DND-41 (cell line): ENCODE data around the gene SLC30A7.
A peak's percentile ranks its signal among the peaks of the same experiment; 100 is the strongest.

Experiments
- ATAC-seq: fragments of 200-7000 bp; cut with Tn5 transposase; 3 replicates; pipeline ENCODE4 v1.9.1; 2021; ENCODE audit warnings: low read depth; ENCODE audit not compliant: insufficient read depth
- DNase-seq: peaks from one replicate; pipeline ENCODE4 v3.0.0-alpha.2; 2020
- H2AFZ ChIP-seq: 2 replicates; pipeline ENCODE4 v1.6.0; 2012; ENCODE audit warnings: low read depth, low read length
- H3K27ac ChIP-seq: 2 replicates; pipeline ENCODE4 v1.5.1; 2012; ENCODE audit warnings: low read length, inconsistent platforms
- H3K27me3 ChIP-seq: fragments of 200-600 bp; sonication (generic); 2 replicates; pipeline ENCODE4 v1.6.0; 2012; ENCODE audit warnings: low read length, mild to moderate bottlenecking, inconsistent platforms; ENCODE audit not compliant: insufficient read depth, poor library complexity
- H3K36me3 ChIP-seq: 2 replicates; pipeline ENCODE4 v1.5.1; 2012; ENCODE audit warnings: low read length, inconsistent platforms; ENCODE audit not compliant: insufficient read depth
- H3K4me1 ChIP-seq: 2 replicates; pipeline ENCODE4 v1.5.1; 2012; ENCODE audit warnings: mild to moderate bottlenecking, low read length; ENCODE audit not compliant: insufficient read depth
- H3K4me2 ChIP-seq: 2 replicates; pipeline ENCODE4 v1.6.0; 2012; ENCODE audit warnings: mild to moderate bottlenecking, moderate library complexity, low read length, inconsistent platforms; ENCODE audit not compliant: insufficient read depth
- H3K4me3 ChIP-seq, 2 experiments: fragments of 200-600 bp in 1 of 2; shearing (Covaris generic) in 1 of 2; 2 replicates each; pipeline ENCODE4 v1.5.1; 2012 to 2016; ENCODE audit warnings: inconsistent platforms in 2 of 2, low read length in 2 of 2, mild to moderate bottlenecking in 2 of 2, low read depth in 1 of 2, moderate library complexity in 1 of 2
- H3K79me2 ChIP-seq: 2 replicates; pipeline ENCODE4 v1.6.0; 2012; ENCODE audit warnings: low read length, inconsistent platforms; ENCODE audit not compliant: insufficient read depth
- H3K9ac ChIP-seq: 2 replicates; pipeline ENCODE4 v1.6.0; 2012; ENCODE audit warnings: low read depth, mild to moderate bottlenecking, inconsistent platforms, low read length, moderate library complexity
- H3K9me3 ChIP-seq: 2 replicates; pipeline ENCODE4 v1.5.1; 2012; ENCODE audit warnings: low read length, moderate library complexity, mild to moderate bottlenecking, inconsistent platforms; ENCODE audit not compliant: insufficient read depth, severe bottlenecking
- H4K20me1 ChIP-seq: 2 replicates; pipeline ENCODE4 v1.6.0; 2012; ENCODE audit warnings: low read length; ENCODE audit not compliant: insufficient read depth
- CTCF ChIP-seq: IDR thresholded peaks from 2 replicates; pipeline ENCODE4 v1.5.1; 2012; ENCODE audit warnings: borderline replicate concordance, low read length, moderate library complexity, mild to moderate bottlenecking; ENCODE audit not compliant: poor library complexity, severe bottlenecking; ENCODE audit errors: extremely low read depth
- EZH2 ChIP-seq: IDR thresholded peaks from 3 replicates; pipeline ENCODE4 v1.6.1; 2012; ENCODE audit warnings: borderline replicate concordance, low read depth, mild to moderate bottlenecking, moderate library complexity, low read length, inconsistent platforms; ENCODE audit not compliant: severe bottlenecking

The SLC30A7 gene

GRCh38 chr1:100896481-100896982, 642 bp downstream of the SLC30A7 start:
- no peaks in the 10 kb centered on the region for H3K9me3 ChIP-seq
- DNase-seq (peak; percentile 54), ATAC-seq (peak; percentile 57)
- peak overlapping the region; percentile 84 for H3K9ac ChIP-seq
- peak overlapping the region; percentile 66 to 88 for H3K4me3 ChIP-seq
- peaks cover 86% of the 10 kb centered on the region for H3K79me2 ChIP-seq
- no peaks in the 10 kb centered on the region for H3K27me3 ChIP-seq
- peak overlapping the region; percentile 92 for H3K27ac ChIP-seq
- H3K4me1 ChIP-seq = peaks cover 53% of the 10 kb centered on the region
- peaks cover 7% of the 10 kb centered on the region; the same call in 1 of the 2 replicates for H4K20me1 ChIP-seq
- H2AFZ ChIP-seq = peak overlapping the region; percentile 82
- H3K4me2 ChIP-seq = peak overlapping the region; percentile 68
- no peak for TF ChIP-seq EZH2
- no peak for TF ChIP-seq CTCF
- peaks cover 45% of the 10 kb centered on the region for H3K36me3 ChIP-seq

- H3K4me2 ChIP-seq = no peak overlapping the region
- H3K9ac ChIP-seq = no peak overlapping the region
- peak; percentile 87 for ATAC-seq
- H3K36me3 ChIP-seq = peaks cover 75% of the 10 kb centered on the region
- H3K27ac ChIP-seq = no peak overlapping the region
- H3K9me3 ChIP-seq = no peaks in the 10 kb centered on the region
- H3K79me2 ChIP-seq = peaks cover 71% of the 10 kb centered on the region
- H4K20me1 ChIP-seq = peaks cover under 1% of the 10 kb centered on the region; the same call in 1 of the 2 replicates
- H2AFZ ChIP-seq = no peak overlapping the region
- no peak for TF ChIP-seq CTCF
- TF ChIP-seq EZH2 = no peak
- H3K4me3 ChIP-seq = no peak overlapping the region
- peaks cover 37% of the 10 kb centered on the region for H3K4me1 ChIP-seq
- DNase-seq = no peak
- H3K27me3 ChIP-seq = no peaks in the 10 kb centered on the region
Observed at GRCh38 chr1:100902365-100902764, 6.5 kb downstream of the SLC30A7 start.

GRCh38 chr1:100903777-100904176, 7.9 kb downstream of the SLC30A7 start:
- TF ChIP-seq EZH2 = no peak
- no peak for TF ChIP-seq CTCF
- ATAC-seq = no peak
- Histone ChIP-seq H3K4me3 (no peak overlapping the region), H2AFZ (no peak overlapping the region), H3K27me3 (no peaks in the 10 kb centered on the region), H3K79me2 (peaks cover 57% of the 10 kb centered on the region), H4K20me1 (no peaks in the 10 kb centered on the region), H3K4me2 (no peak overlapping the region), H3K27ac (no peak overlapping the region), H3K9ac (no peak overlapping the region), H3K4me1 (peaks cover 23% of the 10 kb centered on the region; the same call in 1 of the 2 replicates), H3K9me3 (no peaks in the 10 kb centered on the region), H3K36me3 (peaks cover 79% of the 10 kb centered on the region)
- DNase-seq = no peak

- no peaks in the 10 kb centered on the region for H3K9me3 ChIP-seq
- no peaks in the 10 kb centered on the region for H3K27me3 ChIP-seq
- peaks cover 79% of the 10 kb centered on the region for H3K36me3 ChIP-seq
- ATAC-seq (no peak), DNase-seq (no peak)
- peaks cover 21% of the 10 kb centered on the region; the same call in 1 of the 2 replicates for H3K4me1 ChIP-seq
- H2AFZ ChIP-seq = no peak overlapping the region
- H3K4me3 ChIP-seq = no peak overlapping the region
- no peaks in the 10 kb centered on the region for H4K20me1 ChIP-seq
- TF ChIP-seq EZH2 = no peak
- no peak for TF ChIP-seq CTCF
- peaks cover 49% of the 10 kb centered on the region for H3K79me2 ChIP-seq
- no peak overlapping the region for H3K4me2 ChIP-seq
- H3K27ac ChIP-seq = no peak overlapping the region
- H3K9ac ChIP-seq = no peak overlapping the region
Observed at GRCh38 chr1:100904528-100904927, 8.6 kb downstream of the SLC30A7 start.
